Esophagus squamous epithelium (tissue), 5 donors: ENCODE data around the gene SIN3A. TPM values are rescaled to one million over a fixed set of nuclear protein-coding genes. Genes with fewer than 3 reads are reported as not detected.
"Not testable (repeated sequence)": the region's sequence is repeated elsewhere in the genome, so short reads cannot be mapped to it uniquely, and the experiment has no call there.

Experiments
- DNase-seq: peaks from one replicate; lab custom pipeline; 2025; lab: John Stamatoyannopoulos, UW
- H3K27ac ChIP-seq, 4 donors: fragments of 200-600 bp; sonication (generic); one replicate each; pipeline ENCODE4 v1.5.1; 2016 to 2019; ENCODE audit warnings: mild to moderate bottlenecking in 1 of 4
- H3K27me3 ChIP-seq, 4 donors: fragments of 200-600 bp; sonication (generic); 1 replicate in 3 of 4; 2 replicates in 1 of 4; pipeline versions ENCODE4 v1.5.1 to v1.6.0; 2017 to 2021; ENCODE audit warnings: antibody characterized with exemption in 1 of 4
- H3K36me3 ChIP-seq, 3 donors: fragments of 200-600 bp; sonication (generic); one replicate each; pipeline ENCODE4 v1.5.1; 2016 to 2019
- H3K4me1 ChIP-seq, 3 donors: fragments of 200-600 bp; sonication (generic); one replicate each; pipeline ENCODE4 v1.5.1; 2017 to 2019
- H3K4me3 ChIP-seq, 4 donors: fragments of 200-600 bp; sonication (generic); 1 replicate in 3 of 4; 2 replicates in 1 of 4; pipeline ENCODE4 v1.5.1; 2016 to 2019; ENCODE audit warnings: mild to moderate bottlenecking in 2 of 4, moderate library complexity in 1 of 4
- H3K9me3 ChIP-seq, 3 donors: fragments of 200-600 bp; sonication (generic); one replicate each; pipeline ENCODE4 v1.5.1; 2016 to 2019
- CTCF ChIP-seq, 6 experiments: fragments of 450-650 bp in 4 of 6; fragments of 200-600 bp in 2 of 6; sonication (generic) in 2 of 6; IDR thresholded peaks; one replicate each; pipeline ENCODE4 v1.5.1; 2016 to 2019; ENCODE audit warnings: antibody characterized with exemption in 6 of 6, mild to moderate bottlenecking in 4 of 6, moderate library complexity in 4 of 6
- POLR2A ChIP-seq, 4 donors: fragments of 450-650 bp; IDR thresholded peaks; one replicate each; pipeline ENCODE4 v1.6.1; 2017; ENCODE audit warnings: antibody characterized with exemption in 4 of 4, mild to moderate bottlenecking in 4 of 4, moderate library complexity in 3 of 4
- WGBS, 2 donors: methylation state at CpG; one replicate each; pipeline ENCODE4 v1.1.5; 2018; 5-methylcytosine and 5-hydroxymethylcytosine counted together
- intact Hi-C: fragments of 100-400 bp; cut with DNase I; formaldehyde crosslinking; loops from one replicate; pipeline ENCODE4 v1.15.0; 2022
- total RNA-seq, 4 donors: library from RNA; depleted of rRNA; stranded (reverse); fragments of >200 nt; gene quantifications; one replicate each; pipeline ENCODE4 v1.1.0, GENCODE V29; 2016
- donor health status: DM: yes; HTN: yes; CAD: no.

Gene SIN3A
- total RNA-seq, 4 donors from 2014 or later: 22.3 to 49.8 (median 26.0) TPM

DNA sequence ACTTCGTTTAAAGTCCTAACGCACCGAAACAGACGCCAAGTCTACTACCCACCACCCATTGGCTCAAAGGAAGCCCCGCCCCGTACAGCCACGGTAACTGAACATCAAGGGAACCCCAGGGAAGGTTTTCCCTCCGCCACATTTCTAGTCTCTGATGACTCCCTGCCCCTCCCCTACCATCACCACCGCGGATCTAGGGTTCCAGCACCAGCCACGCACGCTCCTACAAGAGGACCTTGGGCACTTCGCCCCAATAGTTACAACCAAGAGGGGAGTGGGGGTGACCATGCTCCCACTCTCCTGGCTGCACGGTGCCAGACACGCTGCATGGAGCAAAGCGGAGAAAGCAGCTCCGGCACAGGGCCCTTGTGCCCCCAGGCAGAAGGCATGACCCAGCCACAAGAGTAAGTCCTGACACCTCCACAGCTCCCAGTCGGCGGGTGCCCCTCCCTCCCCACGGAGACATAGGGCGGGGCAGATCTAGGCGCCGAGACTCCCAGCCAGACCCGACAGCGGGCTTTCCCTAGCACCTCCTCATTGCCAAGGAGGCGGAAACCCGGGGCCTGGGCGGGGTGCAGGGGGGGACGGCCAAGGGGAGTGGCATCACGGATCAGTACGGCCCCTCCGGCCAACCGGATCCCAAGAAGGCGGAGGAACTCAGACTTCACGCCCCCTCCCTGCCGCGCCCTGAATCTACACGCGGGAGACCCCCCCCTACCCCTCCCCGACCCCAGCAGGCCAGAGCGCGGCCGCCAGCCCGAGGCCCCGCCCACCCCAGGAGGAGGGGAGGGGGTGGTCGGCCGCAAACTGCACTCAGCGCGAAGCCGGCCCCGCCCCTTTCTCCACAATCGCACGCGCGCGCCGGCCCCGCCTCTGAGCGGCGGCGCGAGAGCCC is 936 bp downstream of the SIN3A start:
- H3K27ac ChIP-seq: peak overlapping the region; percentile 94 to 100 (median 100)
- no peaks in the 10 kb centered on the region for H3K27me3 ChIP-seq
- 0% methylated on average over 8 to 13 of the region's 62 CpGs for WGBS, 2 donors
- peak; percentile 92 for DNase-seq
- peak overlapping the region; percentile 79 to 98 (median 88) for H3K4me3 ChIP-seq
- intact Hi-C loops: no loop called here
- no peaks in the 10 kb centered on the region for H3K9me3 ChIP-seq
- peak in 1 of 4 donors; percentile 17 for TF ChIP-seq POLR2A (IDR thresholded peaks at IDR 0.05)
- TF ChIP-seq CTCF (IDR thresholded peaks at IDR 0.05): peak in 1 of 6 experiments; percentile 8
- peaks cover 0 to 20% (median 0%) of the 10 kb centered on the region in 3 donors for H3K36me3 ChIP-seq
- peaks cover 9 to 62% (median 15%) of the 10 kb centered on the region in 3 donors for H3K4me1 ChIP-seq

- Histone ChIP-seq H3K9me3 (no peaks in the 10 kb centered on the region), H3K36me3 (peaks cover 0 to 20% (median 0%) of the 10 kb centered on the region in 3 donors), H3K4me3 (peak overlapping the region; percentile 79 to 98 (median 88)), H3K27me3 (no peaks in the 10 kb centered on the region), H3K27ac (peak overlapping the region; percentile 94 to 100 (median 100)), H3K4me1 (peaks cover 9 to 65% (median 15%) of the 10 kb centered on the region in 3 donors)
- no peak for DNase-seq
- 28 to 29% methylated on average over 10 to 14 of the region's 14 CpGs for WGBS, 2 donors
- TF ChIP-seq POLR2A (IDR thresholded peaks at IDR 0.05) (no peak), CTCF (IDR thresholded peaks at IDR 0.05) (no peak)
- intact Hi-C loops: loop anchor here (10.0 kb wide), 1 partner anchor 75 kb away; no protein-coding TSS in a partner anchor
These were observed 1.7 kb downstream of the SIN3A start for GRCh38 chr15:75449585-75450306.

- peaks cover 0 to 21% (median 0%) of the 10 kb centered on the region in 3 donors for H3K36me3 ChIP-seq
- not testable (repeated sequence) for DNase-seq, H3K27ac ChIP-seq, H3K4me3 ChIP-seq, H3K9me3 ChIP-seq, H3K27me3 ChIP-seq
- peaks cover 15 to 73% (median 22%) of the 10 kb centered on the region in 3 donors for H3K4me1 ChIP-seq
- intact Hi-C loops: loop anchor here (10.0 kb wide), 1 partner anchor 73 kb away; no protein-coding TSS in a partner anchor
- WGBS, 2 donors: 74 to 76% methylated on average over 13 of the region's 13 CpGs
These were observed 3.3 kb downstream of the SIN3A start for GRCh38 chr15:75448171-75448570.

- Histone ChIP-seq H3K36me3 (peaks cover 0 to 39% (median 0%) of the 10 kb centered on the region in 3 donors), H3K27ac (no peak overlapping the region), H3K9me3 (no peaks in the 10 kb centered on the region), H3K4me1 (peaks cover 15 to 68% (median 16%) of the 10 kb centered on the region in 3 donors), H3K27me3 (no peaks in the 10 kb centered on the region), H3K4me3 (no peak overlapping the region)
- intact Hi-C loops: loop anchor here (10.0 kb wide), 1 partner anchor 71 kb away; no protein-coding TSS in a partner anchor
- WGBS, 2 donors: 73 to 79% methylated on average over 3 of the region's 3 CpGs
- DNase-seq: no peak
- TF ChIP-seq POLR2A (IDR thresholded peaks at IDR 0.05) (no peak), CTCF (IDR thresholded peaks at IDR 0.05) (no peak)
These were observed 5.3 kb downstream of the SIN3A start for GRCh38 chr15:75446151-75446550.

GRCh38 chr15:75445324-75445723 is 6.2 kb downstream of the SIN3A start:
- H3K27ac ChIP-seq, H3K4me3 ChIP-seq, DNase-seq, H3K27me3 ChIP-seq, H3K9me3 ChIP-seq: not testable (repeated sequence)
- Histone ChIP-seq H3K36me3 (peaks cover 0 to 42% (median 0%) of the 10 kb centered on the region in 3 donors), H3K4me1 (peaks cover 15 to 67% (median 16%) of the 10 kb centered on the region in 3 donors)
- intact Hi-C loops: loop anchor here (10.0 kb wide), 1 partner anchor 71 kb away; no protein-coding TSS in a partner anchor
- WGBS, 2 donors: 79 to 91% methylated on average over 10 of the region's 10 CpGs

DNA sequence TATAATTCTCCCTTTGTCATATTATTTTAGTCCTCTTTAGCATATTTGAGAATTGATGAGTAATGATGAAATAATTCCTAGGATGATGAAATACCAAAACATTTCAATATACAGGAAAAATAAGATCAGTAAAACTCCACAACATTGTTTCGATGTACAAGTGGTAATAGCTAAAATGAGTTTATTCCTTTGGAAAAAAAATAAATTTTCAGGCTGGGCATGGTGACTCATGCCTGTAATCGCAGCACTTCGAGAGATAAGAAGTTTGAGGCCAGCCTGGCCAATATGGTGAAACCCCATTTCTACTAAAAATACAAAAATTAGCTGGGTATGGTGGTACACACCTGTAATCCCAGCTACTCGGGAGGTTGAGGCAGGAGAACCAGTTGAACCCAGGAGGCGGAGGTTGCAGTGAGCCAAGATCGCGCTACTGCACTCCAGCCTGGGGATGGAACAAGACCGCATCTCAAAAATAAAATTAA is 7.5 kb downstream of the SIN3A start:
- not testable (repeated sequence) for H3K9me3 ChIP-seq, H3K27ac ChIP-seq, DNase-seq, H3K4me3 ChIP-seq, H3K27me3 ChIP-seq
- WGBS, 2 donors: 73 to 76% methylated on average over 8 of the region's 8 CpGs
- Histone ChIP-seq H3K36me3 (peaks cover 0 to 47% (median 0%) of the 10 kb centered on the region in 3 donors), H3K4me1 (peaks cover 7 to 54% (median 12%) of the 10 kb centered on the region in 3 donors)
- intact Hi-C loops: loop anchor here (10.0 kb wide), 1 partner anchor 69 kb away; no protein-coding TSS in a partner anchor
